ENCODE results near the gene ADAMTSL5. TPM values are rescaled to one million over a fixed set of nuclear protein-coding genes. Genes with fewer than 3 reads are reported as not detected.

Gene ADAMTSL5
- total and polyA plus RNA-seq, 2 of the 13 experiments (the other 11 are each of a cell fraction or from before 2014, with no cell fraction given): 0.60 to 2.7 TPM

GRCh38 chr19:1512671-1513498 is at the start of gene ADAMTSL5 (continued):
- TF ChIP-seq ZNF431 (CRISPR knock-in tag; IDR thresholded peaks at IDR 0.05; ENCODE audit: borderline replicate concordance, low read depth) (no peak), POLR2A (IDR thresholded peaks at IDR 0.05; ENCODE audit: insufficient read depth in 1 of 2, low read depth in 2 of 2, low read length in 2 of 2) (0 out of 4 replicates have a peak, but pooled peaks of 1 of the 2 experiments have one; percentile 34), PATZ1 (CRISPR knock-in tag; IDR thresholded peaks at IDR 0.05) (peak; percentile 71), ZNF564 (CRISPR knock-in tag; IDR thresholded peaks at IDR 0.05) (no peak), ZNF34 (CRISPR knock-in tag; IDR thresholded peaks at IDR 0.05; ENCODE audit: borderline replicate concordance) (no peak), ZNF44 (CRISPR knock-in tag; IDR thresholded peaks at IDR 0.05) (no peak), CENPX (CRISPR knock-in tag; IDR thresholded peaks at IDR 0.05) (no peak), YEATS4 (CRISPR knock-in tag; IDR thresholded peaks at IDR 0.05; ENCODE audit: borderline replicate concordance) (0 out of 2 replicates have a peak, but pooled peaks have one; percentile 23), TSC22D2 (CRISPR knock-in tag; IDR thresholded peaks at IDR 0.05; ENCODE audit: borderline replicate concordance) (no peak), THAP11 (CRISPR knock-in tag; IDR thresholded peaks at IDR 0.05) (peak; percentile 55), LBX2 (CRISPR knock-in tag; IDR thresholded peaks at IDR 0.05; ENCODE audit: borderline replicate concordance) (peak; percentile 55; the same call in 1 of the 2 replicates), ZNF878 (CRISPR knock-in tag; IDR thresholded peaks at IDR 0.05) (no peak), MEIS2 (CRISPR knock-in tag; IDR thresholded peaks at IDR 0.05) (peak; percentile 14; the same call in 1 of the 2 replicates), TRAFD1 (CRISPR knock-in tag; IDR thresholded peaks at IDR 0.05; ENCODE audit: borderline replicate concordance) (no peak), ZMYM3 (CRISPR knock-in tag; IDR thresholded peaks at IDR 0.05) (peak; percentile 99), MTF1 (CRISPR knock-in tag; IDR thresholded peaks at IDR 0.05) (no peak), ZSCAN20 (CRISPR knock-in tag; IDR thresholded peaks at IDR 0.05; ENCODE audit: borderline replicate concordance) (no peak), CBFB (CRISPR knock-in tag; IDR thresholded peaks at IDR 0.05) (no peak), ZNF598 (CRISPR knock-in tag; IDR thresholded peaks at IDR 0.05; ENCODE audit: borderline replicate concordance) (no peak), ZBTB14 (CRISPR knock-in tag; IDR thresholded peaks at IDR 0.05) (peak; percentile 36; the same call in 1 of the 2 replicates), PHF20 (CRISPR knock-in tag; IDR thresholded peaks at IDR 0.05) (peak; percentile 15; the same call in 1 of the 2 replicates), ZBTB7A (CRISPR knock-in tag; IDR thresholded peaks at IDR 0.05) (0 out of 2 replicates have a peak, but pooled peaks have one; percentile 31), NR2C2 (CRISPR knock-in tag; IDR thresholded peaks at IDR 0.05; ENCODE audit: borderline replicate concordance) (0 out of 2 replicates have a peak, but pooled peaks have one; percentile 23)

Measured in HepG2 (cell line).